ENCODE results near the gene TRMT2A. TPM values are rescaled to one million over a fixed set of nuclear protein-coding genes. Genes with fewer than 3 reads are reported as not detected.

TRMT2A gene
- total RNA-seq, 1 donor from 2014 or later = 45.8 TPM

- H3K27ac Mint-ChIP-seq (ENCODE audit: unreplicated experiment) = peak overlapping the region; percentile 73
- H3K36me3 Mint-ChIP-seq (ENCODE audit: low read depth) = peaks cover 21% of the 10 kb centered on the region
- no peaks in the 10 kb centered on the region for H3K27me3 Mint-ChIP-seq (ENCODE audit: low read depth)
- TF ChIP-seq, protein P1, sequence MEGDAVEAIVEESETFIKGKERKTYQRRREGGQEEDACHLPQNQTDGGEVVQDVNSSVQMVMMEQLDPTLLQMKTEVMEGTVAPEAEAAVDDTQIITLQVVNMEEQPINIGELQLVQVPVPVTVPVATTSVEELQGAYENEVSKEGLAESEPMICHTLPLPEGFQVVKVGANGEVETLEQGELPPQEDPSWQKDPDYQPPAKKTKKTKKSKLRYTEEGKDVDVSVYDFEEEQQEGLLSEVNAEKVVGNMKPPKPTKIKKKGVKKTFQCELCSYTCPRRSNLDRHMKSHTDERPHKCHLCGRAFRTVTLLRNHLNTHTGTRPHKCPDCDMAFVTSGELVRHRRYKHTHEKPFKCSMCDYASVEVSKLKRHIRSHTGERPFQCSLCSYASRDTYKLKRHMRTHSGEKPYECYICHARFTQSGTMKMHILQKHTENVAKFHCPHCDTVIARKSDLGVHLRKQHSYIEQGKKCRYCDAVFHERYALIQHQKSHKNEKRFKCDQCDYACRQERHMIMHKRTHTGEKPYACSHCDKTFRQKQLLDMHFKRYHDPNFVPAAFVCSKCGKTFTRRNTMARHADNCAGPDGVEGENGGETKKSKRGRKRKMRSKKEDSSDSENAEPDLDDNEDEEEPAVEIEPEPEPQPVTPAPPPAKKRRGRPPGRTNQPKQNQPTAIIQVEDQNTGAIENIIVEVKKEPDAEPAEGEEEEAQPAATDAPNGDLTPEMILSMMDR (IDR thresholded peaks at IDR 0.05) = no peak
- H3K4me1 Mint-ChIP-seq (ENCODE audit: low read depth) = peaks cover 52% of the 10 kb centered on the region
- DNase-seq (ENCODE audit: low spot score) = no peak
- H3K9me3 Mint-ChIP-seq (ENCODE audit: low read depth) = no peaks in the 10 kb centered on the region
- no peak overlapping the region for H3K4me3 Mint-ChIP-seq (ENCODE audit: unreplicated experiment)
These were observed 33.0 kb downstream of the TRMT2A start for GRCh38 chr22:20083891-20084546.

- TF ChIP-seq, protein P1 (IDR thresholded peaks at IDR 0.05) = no peak
- peak overlapping the region; percentile 73 for H3K27ac Mint-ChIP-seq (ENCODE audit: unreplicated experiment)
- peaks cover 52% of the 10 kb centered on the region for H3K4me1 Mint-ChIP-seq (ENCODE audit: low read depth)
- H3K4me3 Mint-ChIP-seq (ENCODE audit: unreplicated experiment) = no peak overlapping the region
- no peaks in the 10 kb centered on the region for H3K27me3 Mint-ChIP-seq (ENCODE audit: low read depth)
- DNase-seq (ENCODE audit: low spot score) = no peak
- H3K36me3 Mint-ChIP-seq (ENCODE audit: low read depth) = peaks cover 17% of the 10 kb centered on the region
- no peaks in the 10 kb centered on the region for H3K9me3 Mint-ChIP-seq (ENCODE audit: low read depth)
These were observed 33.7 kb downstream of the TRMT2A start for GRCh38 chr22:20083157-20083890.

DNA sequence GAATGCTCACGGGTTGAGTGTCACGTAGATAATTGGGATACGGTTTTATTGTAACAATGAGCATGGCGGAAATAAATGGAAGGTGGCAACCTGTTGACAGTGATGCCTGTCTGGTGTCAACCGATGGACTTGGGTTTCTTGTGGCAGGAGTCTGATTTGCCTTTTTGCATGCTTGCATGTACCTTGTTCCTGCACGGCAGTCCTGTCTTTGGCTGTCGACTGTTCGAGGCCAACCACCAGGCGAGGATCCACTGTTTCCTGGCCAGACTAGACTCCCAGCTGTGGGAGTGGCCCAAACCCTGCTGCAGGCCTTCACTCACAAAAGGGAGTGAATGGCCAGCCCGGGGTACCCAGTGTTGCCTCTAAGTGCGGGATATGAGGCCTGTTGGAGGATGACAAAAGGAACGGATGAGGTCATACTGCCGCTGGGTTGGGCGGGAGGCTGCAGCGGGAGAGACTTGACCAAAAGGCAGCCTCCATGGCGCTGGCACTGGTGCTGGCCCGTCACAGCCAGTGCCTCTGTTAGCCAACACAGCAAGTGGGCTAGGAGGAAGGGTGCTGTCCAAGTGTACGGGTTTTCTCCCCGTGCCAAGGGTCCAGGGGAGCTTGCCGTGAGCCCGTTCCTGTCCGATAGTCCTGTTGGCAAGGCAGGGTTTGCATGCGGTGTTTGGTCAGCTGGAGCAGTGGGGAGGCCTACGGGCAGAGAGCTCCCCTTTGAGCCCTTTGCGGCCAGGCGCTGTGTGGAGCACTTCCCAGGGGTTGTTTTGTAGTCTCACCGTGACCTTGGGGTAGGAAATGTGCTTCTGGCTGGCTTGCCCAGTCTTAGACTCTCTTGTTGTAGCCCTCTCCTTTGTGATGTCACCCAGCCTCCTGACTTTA lies 36.0 kb downstream of the TRMT2A start:
- Mint-ChIP-seq H3K9me3 (ENCODE audit: low read depth) (no peaks in the 10 kb centered on the region), H3K36me3 (ENCODE audit: low read depth) (no peaks in the 10 kb centered on the region), H3K4me1 (ENCODE audit: low read depth) (peaks cover 52% of the 10 kb centered on the region), H3K4me3 (ENCODE audit: unreplicated experiment) (peak overlapping the region; percentile 92), H3K27ac (ENCODE audit: unreplicated experiment) (peak overlapping the region; percentile 94), H3K27me3 (ENCODE audit: low read depth) (no peaks in the 10 kb centered on the region)
- TF ChIP-seq, protein P1 (IDR thresholded peaks at IDR 0.05) = no peak
- no peak for DNase-seq (ENCODE audit: low spot score)

- DNase-seq (ENCODE audit: low spot score) = no peak
- H3K27ac Mint-ChIP-seq (ENCODE audit: unreplicated experiment) = peak overlapping the region; percentile 94
- no peaks in the 10 kb centered on the region for H3K36me3 Mint-ChIP-seq (ENCODE audit: low read depth)
- peak overlapping the region; percentile 92 for H3K4me3 Mint-ChIP-seq (ENCODE audit: unreplicated experiment)
- no peaks in the 10 kb centered on the region for H3K27me3 Mint-ChIP-seq (ENCODE audit: low read depth)
- TF ChIP-seq, protein P1 (IDR thresholded peaks at IDR 0.05) = no peak
- no peaks in the 10 kb centered on the region for H3K9me3 Mint-ChIP-seq (ENCODE audit: low read depth)
- peaks cover 52% of the 10 kb centered on the region for H3K4me1 Mint-ChIP-seq (ENCODE audit: low read depth)
These were observed 36.6 kb downstream of the TRMT2A start for GRCh38 chr22:20080445-20080775.

All from chondrocyte (in vitro differentiated cells).